ENCODE data around the gene BBS9. TPM values are rescaled to one million over a fixed set of nuclear protein-coding genes. Genes with fewer than 3 reads are reported as not detected.
"Not testable (repeated sequence)": the region's sequence is repeated elsewhere in the genome, so short reads cannot be mapped to it uniquely, and the experiment has no call there.

The BBS9 gene
- total RNA-seq, 4 donors from 2014 or later: 22.0 to 72.5 (median 35.9) TPM

- Histone ChIP-seq H3K27me3 (no peaks in the 10 kb centered on the region), H3K27ac (no peak overlapping the region), H3K4me1 (no peaks in the 10 kb centered on the region), H3K4me3 (no peak overlapping the region), H3K9me3 (no peaks in the 10 kb centered on the region), H3K36me3 (no peaks in the 10 kb centered on the region)
- no peak for DNase-seq (ENCODE audit: low spot score in 2 of 2)
- TF ChIP-seq POLR2A (IDR thresholded peaks at IDR 0.05) (no peak), EP300 (IDR thresholded peaks at IDR 0.05) (no peak)
- WGBS, 2 donors: 64 to 84% methylated on average over 3 of the region's 3 CpGs
Measured at GRCh38 chr7:33471636-33472242, 342.4 kb downstream of the BBS9 start.

- Histone ChIP-seq H3K4me3 (no peak overlapping the region), H3K27me3 (no peaks in the 10 kb centered on the region), H3K9me3 (no peaks in the 10 kb centered on the region), H3K4me1 (no peaks in the 10 kb centered on the region), H3K36me3 (no peaks in the 10 kb centered on the region), H3K27ac (no peak overlapping the region)
- no peak for DNase-seq (ENCODE audit: low spot score in 2 of 2)
- WGBS, 2 donors: 77 to 83% methylated on average over 4 of the region's 4 CpGs
- TF ChIP-seq EP300 (IDR thresholded peaks at IDR 0.05): no peak
- TF ChIP-seq CTCF (IDR thresholded peaks at IDR 0.05): no peak
- TF ChIP-seq POLR2A (IDR thresholded peaks at IDR 0.05): no peak
Measured at GRCh38 chr7:33472348-33473025, 343.1 kb downstream of the BBS9 start.

- no peaks in the 10 kb centered on the region for H3K4me1 ChIP-seq
- no peak for TF ChIP-seq CTCF (IDR thresholded peaks at IDR 0.05)
- TF ChIP-seq POLR2A (IDR thresholded peaks at IDR 0.05): no peak
- no peak for TF ChIP-seq EP300 (IDR thresholded peaks at IDR 0.05)
- H3K36me3 ChIP-seq: no peaks in the 10 kb centered on the region
- 91 to 96% methylated on average over 1 of the region's 1 CpG for WGBS, 2 donors
- H3K27me3 ChIP-seq: no peaks in the 10 kb centered on the region
- no peak overlapping the region for H3K4me3 ChIP-seq
- no peak for DNase-seq (ENCODE audit: low spot score in 2 of 2)
- no peak overlapping the region for H3K27ac ChIP-seq
- peaks cover 0 to 9% (median 0%) of the 10 kb centered on the region in 4 donors for H3K9me3 ChIP-seq
Measured at GRCh38 chr7:33477719-33478480, 348.5 kb downstream of the BBS9 start.

GRCh38 chr7:33484476-33484875, 355.1 kb downstream of the BBS9 start:
- whole genome bisulfite sequencing, 2 donors: 93 to 100% methylated on average over 1 of the region's 1 CpG
- H3K27me3 ChIP-seq; H3K27ac ChIP-seq; DNase-seq (ENCODE audit: low spot score in 2 of 2); H3K4me3 ChIP-seq; H3K4me1 ChIP-seq; H3K36me3 ChIP-seq; H3K9me3 ChIP-seq: not testable (repeated sequence)

- Histone ChIP-seq H3K27ac (no peak overlapping the region), H3K4me1 (peaks cover 0 to 5% (median 0%) of the 10 kb centered on the region in 4 donors)
Measured at GRCh38 chr7:33485747-33486493, 356.6 kb downstream of the BBS9 start.

More at GRCh38 chr7:33485747-33486493, 356.6 kb downstream of the BBS9 start:
- Histone ChIP-seq H3K9me3 (no peaks in the 10 kb centered on the region), H3K4me3 (no peak overlapping the region), H3K27me3 (no peaks in the 10 kb centered on the region), H3K36me3 (no peaks in the 10 kb centered on the region)
- WGBS, 2 donors: 71% methylated on average over 4 of the region's 4 CpGs
- no peak for DNase-seq (ENCODE audit: low spot score in 2 of 2)
- TF ChIP-seq EP300 (IDR thresholded peaks at IDR 0.05) (no peak), POLR2A (IDR thresholded peaks at IDR 0.05) (no peak), CTCF (IDR thresholded peaks at IDR 0.05) (no peak)

Data from tibial nerve (tissue), 4 donors.